Nephron (organoid): Measurements from ENCODE around the gene SNX32.

ENCODE experiments used
- H3K27ac Mint-ChIP-seq, 3 experiments: 2 replicates each; pipeline ENCODE4 v1.8.0; 2020; ENCODE audit warnings: mixed read lengths in 3 of 3, mild to moderate bottlenecking in 2 of 3, moderate library complexity in 1 of 3
- H3K27me3 Mint-ChIP-seq: 2 replicates; pipeline ENCODE4 v1.8.0; 2021; ENCODE audit warnings: low read depth, mild to moderate bottlenecking, moderate library complexity, mixed read lengths
- H3K36me3 Mint-ChIP-seq: 2 replicates; pipeline ENCODE4 v1.8.0; 2020; ENCODE audit warnings: low read depth, mixed read lengths
- H3K4me1 Mint-ChIP-seq: 2 replicates; pipeline ENCODE4 v1.8.0; 2020; ENCODE audit warnings: mixed read lengths
- H3K4me3 Mint-ChIP-seq, 3 experiments: 2 replicates each; pipeline ENCODE4 v1.8.0; 2020; ENCODE audit warnings: mild to moderate bottlenecking in 3 of 3, mixed read lengths in 3 of 3, moderate library complexity in 2 of 3
- H3K9me3 Mint-ChIP-seq: 2 replicates; pipeline ENCODE4 v1.8.0; 2020; ENCODE audit warnings: mixed read lengths
- TF ChIP-seq, protein P1 (sequence below), 3 experiments: fragments of 200-600 bp; sonication (generic); IDR thresholded peaks; one replicate each; pipeline ENCODE4 v1.5.0; 2021; ENCODE audit warnings: antibody characterized with exemption in 3 of 3; ENCODE audit not compliant: unreplicated experiment in 3 of 3

The SNX32 gene

GRCh38 chr11:65833297-65834030, at the start of gene SNX32:
TSS of gene SNX32 (plus strand) at chr11:65833963. CDS start at chr11:65834066, 103 bp downstream.
- Mint-ChIP-seq H3K4me3 (no peak within 1 kb of the TSS), H3K4me1 (peaks cover 15% of the 10 kb centered on the region), H3K27ac (peak within 1 kb of the TSS in 1 of 3 experiments; percentile 64), H3K27me3 (peaks cover 7% of the 10 kb centered on the region), H3K36me3 (no peaks in the 10 kb centered on the region), H3K9me3 (no peaks in the 10 kb centered on the region)
- TF ChIP-seq, protein P1, sequence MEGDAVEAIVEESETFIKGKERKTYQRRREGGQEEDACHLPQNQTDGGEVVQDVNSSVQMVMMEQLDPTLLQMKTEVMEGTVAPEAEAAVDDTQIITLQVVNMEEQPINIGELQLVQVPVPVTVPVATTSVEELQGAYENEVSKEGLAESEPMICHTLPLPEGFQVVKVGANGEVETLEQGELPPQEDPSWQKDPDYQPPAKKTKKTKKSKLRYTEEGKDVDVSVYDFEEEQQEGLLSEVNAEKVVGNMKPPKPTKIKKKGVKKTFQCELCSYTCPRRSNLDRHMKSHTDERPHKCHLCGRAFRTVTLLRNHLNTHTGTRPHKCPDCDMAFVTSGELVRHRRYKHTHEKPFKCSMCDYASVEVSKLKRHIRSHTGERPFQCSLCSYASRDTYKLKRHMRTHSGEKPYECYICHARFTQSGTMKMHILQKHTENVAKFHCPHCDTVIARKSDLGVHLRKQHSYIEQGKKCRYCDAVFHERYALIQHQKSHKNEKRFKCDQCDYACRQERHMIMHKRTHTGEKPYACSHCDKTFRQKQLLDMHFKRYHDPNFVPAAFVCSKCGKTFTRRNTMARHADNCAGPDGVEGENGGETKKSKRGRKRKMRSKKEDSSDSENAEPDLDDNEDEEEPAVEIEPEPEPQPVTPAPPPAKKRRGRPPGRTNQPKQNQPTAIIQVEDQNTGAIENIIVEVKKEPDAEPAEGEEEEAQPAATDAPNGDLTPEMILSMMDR (IDR thresholded peaks at IDR 0.05; ENCODE audit: unreplicated experiment in 3 of 3), result no peak

GRCh38 chr11:65785319-65786007, 48.3 kb upstream of the SNX32 start:
- H3K4me3 Mint-ChIP-seq, result peak overlapping the region; percentile 70 to 77 (median 74)
- H3K36me3 Mint-ChIP-seq, result no peaks in the 10 kb centered on the region
- peaks cover 84% of the 10 kb centered on the region for H3K27me3 Mint-ChIP-seq
- no peaks in the 10 kb centered on the region for H3K9me3 Mint-ChIP-seq
- TF ChIP-seq, protein P1 (IDR thresholded peaks at IDR 0.05; ENCODE audit: unreplicated experiment in 3 of 3), result no peak
- no peak overlapping the region for H3K27ac Mint-ChIP-seq
- H3K4me1 Mint-ChIP-seq, result peaks cover 14% of the 10 kb centered on the region

DNA sequence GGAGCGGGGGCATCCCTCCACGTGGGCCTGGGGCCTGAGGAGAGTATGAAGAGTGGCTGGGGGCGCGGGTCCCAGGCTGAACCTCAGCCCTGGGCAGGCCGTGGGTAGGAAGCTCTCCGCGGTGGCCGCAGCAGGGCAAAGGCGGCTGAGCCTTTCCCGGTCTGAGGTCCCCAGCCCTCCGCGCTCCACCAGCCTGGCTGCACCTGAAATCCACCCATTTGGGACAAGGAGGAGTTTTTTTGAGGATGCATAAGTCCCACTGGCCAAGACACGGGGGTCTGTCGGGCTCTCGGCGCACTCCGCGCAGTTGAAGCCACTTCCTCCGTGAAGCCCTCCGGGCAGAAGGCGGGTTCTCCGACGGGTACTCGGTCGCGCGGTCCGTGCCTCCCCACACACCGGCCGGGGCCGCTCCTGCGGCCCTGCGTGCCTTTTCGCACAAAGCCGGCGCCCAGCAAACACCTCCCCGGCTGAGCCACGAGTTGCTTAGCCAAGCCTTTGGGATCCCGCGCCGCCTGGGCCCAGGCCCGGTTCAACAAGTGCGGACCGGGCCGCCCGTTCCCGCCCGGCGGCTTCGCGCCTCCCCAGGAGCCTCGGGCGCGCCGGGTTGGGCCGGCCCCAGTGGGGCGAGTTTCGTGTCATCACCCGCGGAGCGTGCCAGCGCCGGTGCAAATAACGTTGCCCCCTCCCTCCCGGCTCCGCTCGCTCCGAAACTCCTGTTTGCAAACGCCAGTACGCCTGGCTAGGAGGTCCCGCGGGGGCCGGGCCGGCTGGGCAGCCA, 47.6 kb upstream of the SNX32 start:
- TF ChIP-seq, protein P1 (IDR thresholded peaks at IDR 0.05; ENCODE audit: unreplicated experiment in 3 of 3), result no peak
- Mint-ChIP-seq H3K27ac (no peak overlapping the region), H3K27me3 (peaks cover 91% of the 10 kb centered on the region), H3K9me3 (no peaks in the 10 kb centered on the region), H3K36me3 (no peaks in the 10 kb centered on the region), H3K4me3 (peak overlapping the region in 2 of 3 experiments; percentile 74 to 77), H3K4me1 (peaks cover 14% of the 10 kb centered on the region)

GRCh38 chr11:65786786-65787636, 46.8 kb upstream of the SNX32 start, which contains the start of gene OVOL1:
TSS of gene OVOL1 (plus strand) at chr11:65787063. CDS start at chr11:65787374, 311 bp downstream.
- TF ChIP-seq, protein P1 (IDR thresholded peaks at IDR 0.05; ENCODE audit: unreplicated experiment in 3 of 3), result no peak
- Mint-ChIP-seq H3K27ac (peak within 1 kb of the TSS in 2 of 3 experiments; percentile 64 to 98), H3K36me3 (no peaks in the 10 kb centered on the region), H3K4me3 (peak within 1 kb of the TSS; percentile 69 to 88 (median 87)), H3K4me1 (peaks cover 14% of the 10 kb centered on the region), H3K9me3 (no peaks in the 10 kb centered on the region), H3K27me3 (peaks cover 91% of the 10 kb centered on the region)
